PC-3 (cell line): ENCODE measurements around the gene PYM1. TPM values are rescaled to one million over a fixed set of nuclear protein-coding genes. Genes with fewer than 3 reads are reported as not detected.

Experiments used
- ATAC-seq: fragments of 200-7000 bp; cut with Tn5 transposase; 2 replicates; pipeline ENCODE4 v1.9.1; 2020; ENCODE audit warnings: mild to moderate bottlenecking, moderate library complexity
- BruUV-seq: library from RNA; stranded (reverse); fragments of 400-500 nt; replicated peaks from 2 replicates; lab custom pipeline; 2021; lab: Mats Ljungman, UMichigan
- CTCF ChIA-PET: fragments of 300-600 bp; sonication (Branson Sonifier 250); formaldehyde crosslinking; loops from one replicate; lab custom pipeline; 2022; ENCODE audit warnings: antibody characterized with exemption; lab: Charles Lee
- POLR2A ChIA-PET: fragments of 300-600 bp; sonication (Branson Sonifier 250); formaldehyde crosslinking; loops from one replicate; lab custom pipeline; 2022; ENCODE audit warnings: antibody characterized with exemption; ENCODE audit not compliant: unreplicated experiment; lab: Charles Lee
- DNase-seq: peaks from one replicate; pipeline ENCODE4 v3.0.0-alpha.2; 2015
- H2AFZ ChIP-seq: fragments of 300-600 bp; sonication (generic); 2 replicates; pipeline ENCODE4 v1.6.0; 2016; ENCODE audit warnings: antibody characterized with exemption, low read length
- H3F3A ChIP-seq: fragments of 300-600 bp; sonication (generic); one replicate; pipeline ENCODE4 v1.6.0; 2017; ENCODE audit warnings: antibody characterized with exemption, low read length, control low read depth, mild to moderate bottlenecking; ENCODE audit not compliant: unreplicated experiment
- H3K27ac ChIP-seq: fragments of 300-600 bp; sonication (generic); 2 replicates; pipeline ENCODE4 v1.5.1; 2016; ENCODE audit warnings: mild to moderate bottlenecking, low read length
- H3K27me3 ChIP-seq: fragments of 300-600 bp; sonication (generic); 2 replicates; pipeline ENCODE4 v1.6.1; 2016; ENCODE audit warnings: low read length, mixed read lengths
- H3K36me3 ChIP-seq: fragments of 300-600 bp; sonication (generic); 2 replicates; pipeline ENCODE4 v1.6.1; 2016; ENCODE audit warnings: low read depth, mixed run types, low read length, mixed read lengths
- H3K4me1 ChIP-seq: fragments of 300-600 bp; sonication (generic); 2 replicates; pipeline ENCODE4 v1.5.1; 2016; ENCODE audit warnings: low read length; ENCODE audit not compliant: insufficient read depth
- H3K4me2 ChIP-seq: fragments of 300-600 bp; sonication (generic); 2 replicates; pipeline ENCODE4 v1.6.0; 2016; ENCODE audit warnings: low read length
- H3K4me3 ChIP-seq: fragments of 300-600 bp; sonication (generic); 2 replicates; pipeline ENCODE4 v1.5.1; 2016; ENCODE audit warnings: mild to moderate bottlenecking, low read length, mixed read lengths
- H3K79me2 ChIP-seq: fragments of 300-600 bp; sonication (generic); 2 replicates; pipeline ENCODE4 v1.6.1; 2017; ENCODE audit warnings: low read length, mixed read lengths
- H3K9ac ChIP-seq: fragments of 300-600 bp; sonication (generic); 2 replicates; pipeline ENCODE4 v1.6.0; 2016; ENCODE audit warnings: mild to moderate bottlenecking, low read length
- H3K9me2 ChIP-seq: fragments of 300-600 bp; sonication (generic); replicated peaks from 2 replicates; pipeline ENCODE4 v1.6.1; 2016; ENCODE audit warnings: mixed run types, low read length, mixed read lengths
- H3K9me3 ChIP-seq: fragments of 300-600 bp; sonication (generic); 2 replicates; pipeline ENCODE4 v1.6.1; 2016; ENCODE audit warnings: low read length, mixed read lengths
- H4K20me1 ChIP-seq: fragments of 300-600 bp; sonication (generic); 2 replicates; pipeline ENCODE4 v1.6.1; 2016; ENCODE audit warnings: low read length, mixed read lengths
- EZH2 ChIP-seq: fragments of 300-600 bp; sonication (generic); IDR thresholded peaks from one replicate; pipeline ENCODE4 v1.6.1; 2017; ENCODE audit warnings: antibody characterized with exemption, mild to moderate bottlenecking, low read length; ENCODE audit not compliant: unreplicated experiment
- EZH2phosphoT487 ChIP-seq: fragments of 300-600 bp; sonication (generic); IDR thresholded peaks from 2 replicates; pipeline ENCODE4 v1.6.1; 2018; ENCODE audit warnings: mild to moderate bottlenecking, antibody characterized with exemption, low read length, borderline replicate concordance
- intact Hi-C: fragments of 100-400 bp; cut with micrococcal nuclease; formaldehyde crosslinking; loops from 2 replicates; pipeline ENCODE4 v1.9.0; 2023
- total RNA-seq: library from RNA; depleted of rRNA; stranded (reverse); fragments of >200 nt; gene quantifications from 2 replicates; pipeline ENCODE4 v1.2.3, GENCODE V29; 2014
- TF ChIP-seq, protein P1 (sequence below): fragments of 300-600 bp; sonication (generic); conservative IDR thresholded peaks from 2 replicates; pipeline ENCODE4 v1.5.1; 2017; ENCODE audit warnings: antibody characterized with exemption, low read depth, mild to moderate bottlenecking, low read length

PYM1 gene
- total RNA-seq, 1 experiment from 2014 or later: 39.0 TPM

DNA sequence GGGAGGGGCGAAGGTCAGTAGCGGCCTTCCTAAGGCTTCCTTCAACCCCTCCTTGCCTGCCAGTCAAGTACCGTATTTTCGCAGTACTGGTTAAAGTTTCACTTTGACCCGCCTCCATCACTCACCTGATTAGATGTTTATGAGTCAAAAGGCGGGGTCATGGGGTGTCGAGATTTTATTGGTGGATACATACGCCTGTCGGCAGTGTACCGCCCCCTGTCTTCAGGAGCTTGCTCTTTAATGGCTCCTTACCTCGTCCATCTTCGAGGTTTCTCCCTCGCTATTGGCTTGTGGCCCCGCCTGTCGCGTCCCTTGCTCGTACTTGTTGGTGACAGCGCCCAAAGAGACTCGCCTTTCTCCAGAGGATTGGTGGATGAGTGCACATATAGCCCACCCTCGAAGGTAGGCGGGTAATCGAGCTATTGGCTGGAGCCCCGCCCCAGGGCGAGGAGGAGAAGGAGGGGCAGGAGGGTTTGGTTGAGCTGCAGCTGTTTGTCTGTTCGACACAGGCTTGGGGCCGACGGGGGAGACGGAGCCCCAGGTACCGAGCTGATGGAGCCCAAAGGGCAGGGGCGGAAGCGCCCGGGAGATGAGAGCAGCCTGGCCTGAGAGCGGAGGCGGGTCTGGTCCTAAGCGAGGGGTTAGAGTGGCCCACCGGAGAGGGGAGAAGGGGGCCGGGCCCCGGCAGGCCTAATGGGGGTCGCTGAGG lies 46.1 kb upstream of the PYM1 start, which contains the start of gene RAB5B:
RAB5B (plus strand) TSS at position 480 of the 709 bp plus-strand sequence. CDS start 12,883 bp downstream, outside the sequence.
- POLR2A ChIA-PET: interaction anchor here (0.5 to 2.2 kb wide), 14 partner anchors 13 to 475 kb away, joined by 3 to 13 read pairs (median 6); partner anchors contain the start of genes DNAJC14, ORMDL2, PA2G4 and SARNP
- TF ChIP-seq EZH2 (no peak), EZH2phosphoT487 (no peak)
- TF ChIP-seq, protein P1, sequence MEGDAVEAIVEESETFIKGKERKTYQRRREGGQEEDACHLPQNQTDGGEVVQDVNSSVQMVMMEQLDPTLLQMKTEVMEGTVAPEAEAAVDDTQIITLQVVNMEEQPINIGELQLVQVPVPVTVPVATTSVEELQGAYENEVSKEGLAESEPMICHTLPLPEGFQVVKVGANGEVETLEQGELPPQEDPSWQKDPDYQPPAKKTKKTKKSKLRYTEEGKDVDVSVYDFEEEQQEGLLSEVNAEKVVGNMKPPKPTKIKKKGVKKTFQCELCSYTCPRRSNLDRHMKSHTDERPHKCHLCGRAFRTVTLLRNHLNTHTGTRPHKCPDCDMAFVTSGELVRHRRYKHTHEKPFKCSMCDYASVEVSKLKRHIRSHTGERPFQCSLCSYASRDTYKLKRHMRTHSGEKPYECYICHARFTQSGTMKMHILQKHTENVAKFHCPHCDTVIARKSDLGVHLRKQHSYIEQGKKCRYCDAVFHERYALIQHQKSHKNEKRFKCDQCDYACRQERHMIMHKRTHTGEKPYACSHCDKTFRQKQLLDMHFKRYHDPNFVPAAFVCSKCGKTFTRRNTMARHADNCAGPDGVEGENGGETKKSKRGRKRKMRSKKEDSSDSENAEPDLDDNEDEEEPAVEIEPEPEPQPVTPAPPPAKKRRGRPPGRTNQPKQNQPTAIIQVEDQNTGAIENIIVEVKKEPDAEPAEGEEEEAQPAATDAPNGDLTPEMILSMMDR: no peak
- peaks cover 45% of the 10 kb centered on the region for H3K79me2 ChIP-seq
- H3K4me3 ChIP-seq: peak within 1 kb of the TSS; percentile 93
- no peaks in the 10 kb centered on the region for H4K20me1 ChIP-seq
- H3K4me2 ChIP-seq: peak within 1 kb of the TSS; percentile 89
- H3K36me3 ChIP-seq: 0 out of 2 replicates have a peak, but pooled peaks cover 2% of the 10 kb centered on the region
- CTCF ChIA-PET: interaction anchor here (0.6 to 1.6 kb wide), 7 partner anchors 17 to 1601 kb away, joined by 3 to 9 read pairs (median 5); partner anchors contain the start of gene SUOX
- peak within 1 kb of the TSS; percentile 91 for H2AFZ ChIP-seq
- H3K9ac ChIP-seq: peak within 1 kb of the TSS; percentile 95
- ATAC-seq (peak; percentile 93), DNase-seq (peak; percentile 100)
- peaks cover 5% of the 10 kb centered on the region for H3F3A ChIP-seq
- intact Hi-C loops: loop anchor here (1.0 to 2.0 kb wide), 4 partner anchors 9 to 234 kb away; partner anchors contain the start of gene RPS26
- peak within 1 kb of the TSS; percentile 78 for H3K27ac ChIP-seq
- peaks cover 24% of the 10 kb centered on the region for H3K4me1 ChIP-seq
- no peaks in the 10 kb centered on the region for H3K9me2 ChIP-seq
- BruUV-seq: no TSS peak
- H3K27me3 ChIP-seq: no peaks in the 10 kb centered on the region
- H3K9me3 ChIP-seq: no peaks in the 10 kb centered on the region

DNA sequence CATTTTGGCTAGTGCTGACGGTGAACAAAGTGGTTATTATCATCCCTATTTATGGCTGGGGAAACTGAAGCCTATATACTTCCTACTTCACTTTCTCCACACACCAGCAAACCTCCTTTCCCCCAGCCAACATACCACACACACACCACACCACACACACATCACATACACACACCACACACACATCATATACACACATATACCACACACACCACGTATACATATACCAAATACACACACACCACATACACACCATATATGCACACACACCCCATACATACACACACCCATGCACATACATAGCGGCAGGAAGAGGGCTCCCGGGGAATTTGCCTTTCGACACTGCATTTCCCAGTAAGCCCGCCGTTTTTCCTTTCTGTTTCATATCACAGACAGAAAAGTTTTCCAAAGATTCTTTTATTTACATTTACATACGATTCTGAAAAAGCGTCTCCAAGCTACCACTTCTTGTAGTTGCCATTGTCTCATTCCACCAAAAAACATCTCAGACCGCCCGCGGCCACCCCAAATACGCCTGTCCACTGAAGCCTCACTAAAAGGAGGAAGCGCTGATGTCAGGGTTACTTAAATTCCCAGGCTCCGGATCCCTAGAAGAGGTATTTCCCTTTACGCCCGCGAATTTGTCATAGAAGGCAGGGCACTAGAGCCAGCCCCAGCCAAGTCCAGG lies 45.4 kb upstream of the PYM1 start:
- Histone ChIP-seq H3K9me2 (no peaks in the 10 kb centered on the region), H3K79me2 (peaks cover 52% of the 10 kb centered on the region), H3K4me1 (peaks cover 30% of the 10 kb centered on the region), H3K27ac (peak overlapping the region; percentile 78), H3K4me2 (peak overlapping the region; percentile 88), H3K36me3 (0 out of 2 replicates have a peak, but pooled peaks cover 2% of the 10 kb centered on the region), H3K4me3 (peak overlapping the region; percentile 76), H3K9ac (peak overlapping the region; percentile 70), H4K20me1 (no peaks in the 10 kb centered on the region), H3K27me3 (no peaks in the 10 kb centered on the region), H3F3A (peaks cover 5% of the 10 kb centered on the region), H2AFZ (peak overlapping the region; percentile 78), H3K9me3 (no peaks in the 10 kb centered on the region)
- CTCF ChIA-PET: interaction anchor here (0.6 to 1.6 kb wide), 5 partner anchors 23 to 1600 kb away, joined by 3 to 9 read pairs (median 6); partner anchors contain the start of gene SUOX
- no peak for DNase-seq
- TSS peak; percentile 97 for BruUV-seq
- ATAC-seq: peak; percentile 5; the same call in 1 of the 2 replicates
- no peak for TF ChIP-seq EZH2
- no peak for TF ChIP-seq EZH2phosphoT487
- TF ChIP-seq, protein P1: no peak
- POLR2A ChIA-PET: interaction anchor here (0.5 to 2.2 kb wide), 11 partner anchors 15 to 476 kb away, joined by 3 to 13 read pairs (median 5); partner anchors contain the start of genes DNAJC14, ORMDL2, PA2G4 and SARNP
- intact Hi-C loops: loop anchor here (1.0 to 2.0 kb wide), 3 partner anchors 23 to 234 kb away; partner anchors contain the start of gene RPS26
